ENCODE results near the gene NUP54. TPM values are rescaled to one million over a fixed set of nuclear protein-coding genes. Genes with fewer than 3 reads are reported as not detected.
A peak's percentile ranks its signal among the peaks of the same experiment; 100 is the strongest.

Gene NUP54
- total RNA-seq, 1 donor from 2014 or later, result 21.6 TPM

DNA sequence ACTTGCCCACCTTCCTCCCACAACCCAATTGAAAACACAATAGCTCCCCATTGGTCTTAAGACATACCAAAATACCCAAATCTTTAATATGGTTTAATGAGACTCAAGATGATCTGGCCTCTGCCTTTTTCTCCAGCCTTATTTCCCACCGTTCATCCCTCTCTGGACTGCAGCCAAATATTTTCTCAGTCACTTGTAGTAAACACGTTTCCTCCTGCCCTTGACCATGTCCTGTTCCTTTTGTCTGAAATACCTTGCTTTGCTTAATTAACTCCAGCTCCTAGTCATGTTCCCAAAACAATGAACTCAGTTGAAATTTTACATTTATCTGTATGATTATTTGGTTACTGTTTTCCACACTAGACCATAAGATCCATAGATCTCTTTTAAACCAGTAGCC lies 8.4 kb upstream of the NUP54 start:
- ATAC-seq, result no peak
- intact Hi-C loops (cut with DNase I), result no loop called here
- no peak for DNase-seq (ENCODE audit: missing footprints)

DNA sequence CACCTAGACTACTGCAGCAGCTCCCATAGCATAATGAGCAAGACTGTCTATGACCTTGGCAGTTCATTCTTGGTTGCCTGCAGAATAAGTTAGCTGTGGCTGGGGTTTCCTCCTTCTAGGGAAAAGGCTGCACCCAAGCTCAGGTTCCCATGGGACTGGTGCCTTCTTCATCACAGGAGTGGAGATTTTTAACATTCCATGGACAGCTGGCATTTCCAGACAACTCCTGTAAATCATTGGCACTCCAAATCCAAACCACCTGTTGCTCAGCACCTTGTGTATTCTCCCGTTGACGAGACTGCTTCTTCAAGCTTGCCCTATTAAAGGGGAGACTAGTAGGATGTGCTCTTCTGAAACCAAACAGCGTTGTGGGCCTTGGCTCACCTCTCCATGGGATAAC lies 7.8 kb upstream of the NUP54 start:
- intact Hi-C loops (cut with DNase I), result no loop called here
- no peak for ATAC-seq

DNA sequence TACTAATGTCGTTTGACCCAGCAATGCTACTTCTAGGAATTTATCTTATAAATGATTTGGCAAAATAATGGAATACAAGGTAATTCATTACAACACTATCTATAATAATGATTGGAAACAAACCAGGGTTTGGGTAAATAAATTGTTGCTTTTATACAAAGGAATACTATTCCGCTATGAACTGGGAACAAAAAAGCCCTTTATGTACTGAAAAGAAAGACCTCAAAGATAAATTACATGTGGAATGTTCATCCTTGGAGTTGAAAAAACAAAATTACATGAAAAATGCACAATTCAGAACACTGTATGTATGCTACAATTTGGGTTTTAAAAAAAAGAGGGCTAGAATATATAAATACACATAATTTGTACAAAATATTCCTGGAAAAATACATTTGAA lies 5.2 kb upstream of the NUP54 start:
- intact Hi-C loops (cut with DNase I), result no loop called here
- no peak for DNase-seq (ENCODE audit: missing footprints)
- ATAC-seq, result no peak

More for the DNA sequence above, 7.8 kb upstream of the NUP54 start:
- no peak for DNase-seq (ENCODE audit: missing footprints)

DNA sequence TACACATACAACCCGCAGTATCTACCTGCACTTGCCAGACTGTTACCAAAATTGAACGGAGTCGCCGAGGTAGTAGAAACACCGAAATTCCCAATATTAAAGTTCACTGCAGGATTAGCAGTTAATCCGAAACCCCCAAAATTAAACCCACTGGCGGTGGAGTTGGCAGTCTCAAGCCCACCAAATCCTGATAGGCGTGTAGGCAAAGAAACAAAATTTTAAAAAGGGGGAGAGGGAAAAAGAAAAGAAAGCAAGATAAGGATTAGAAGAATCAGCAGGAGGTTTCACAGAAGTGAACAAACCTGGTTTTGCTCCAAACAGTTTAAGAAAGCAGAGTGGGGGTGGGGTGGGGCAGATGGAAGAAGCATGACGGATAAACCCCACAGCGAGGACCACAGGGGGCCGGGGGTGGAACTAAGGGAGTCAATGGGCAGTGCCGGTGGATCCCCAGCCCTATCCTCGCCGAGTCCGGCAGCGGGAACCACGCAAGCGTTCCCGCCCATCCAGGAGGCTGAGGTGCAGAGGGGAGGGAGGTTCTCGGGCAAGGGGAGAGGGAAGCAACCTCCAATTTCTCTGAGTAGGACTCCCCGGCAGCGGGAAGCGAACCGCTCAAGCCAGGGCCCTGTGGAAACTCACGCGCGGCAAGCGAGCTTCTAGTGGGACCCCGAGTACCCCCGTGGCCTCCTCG lies 599 bp downstream of the NUP54 start:
- intact Hi-C loops (cut with DNase I), result loop anchor here (1.0 kb wide), 1 partner anchor 66 kb away; the partner anchor contains the start of gene SCARB2
- ATAC-seq (peak; percentile 59), DNase-seq (ENCODE audit: missing footprints) (peak; percentile 74)

DNA sequence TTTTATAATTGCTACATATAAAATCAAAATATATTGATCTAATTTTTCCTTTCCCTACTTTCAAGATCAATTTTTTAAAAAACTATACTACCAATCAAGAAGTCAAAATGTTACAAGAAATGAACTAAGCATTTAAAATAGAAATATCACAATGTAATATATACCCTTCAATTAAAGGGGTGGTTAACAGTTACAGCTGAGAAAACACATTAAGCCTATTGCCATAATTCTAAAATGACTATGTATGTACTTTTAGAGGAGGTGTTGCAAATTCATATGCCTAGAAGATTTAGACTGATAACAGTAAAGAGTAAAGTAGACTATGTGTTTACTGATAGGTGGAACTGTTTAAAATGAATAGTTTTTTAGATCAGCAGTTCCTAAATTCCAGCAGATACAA lies 3.7 kb downstream of the NUP54 start:
- intact Hi-C loops (cut with DNase I), result no loop called here
- DNase-seq (ENCODE audit: missing footprints) (no peak), ATAC-seq (no peak)

DNA sequence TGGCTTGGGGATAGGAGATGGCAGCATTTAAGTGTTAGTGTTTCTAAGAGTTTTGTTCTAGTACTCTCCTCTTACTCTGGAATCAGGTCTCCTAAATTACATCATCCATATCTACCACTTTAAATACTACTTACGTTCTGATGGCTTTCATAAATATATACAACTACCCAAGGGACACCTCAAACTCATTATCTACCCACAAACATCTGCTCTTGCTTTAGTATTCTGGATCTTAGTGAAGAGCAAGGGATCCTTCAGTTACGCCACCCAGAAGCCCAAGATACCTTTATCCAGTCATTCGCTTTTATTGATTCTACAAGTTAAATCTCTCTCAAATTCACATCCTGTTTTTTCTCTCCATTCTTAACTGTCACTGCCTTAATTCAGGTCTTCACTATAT lies 7.0 kb downstream of the NUP54 start:
- DNase-seq (ENCODE audit: missing footprints) (no peak), ATAC-seq (no peak)
- intact Hi-C loops (cut with DNase I), result no loop called here

DNA sequence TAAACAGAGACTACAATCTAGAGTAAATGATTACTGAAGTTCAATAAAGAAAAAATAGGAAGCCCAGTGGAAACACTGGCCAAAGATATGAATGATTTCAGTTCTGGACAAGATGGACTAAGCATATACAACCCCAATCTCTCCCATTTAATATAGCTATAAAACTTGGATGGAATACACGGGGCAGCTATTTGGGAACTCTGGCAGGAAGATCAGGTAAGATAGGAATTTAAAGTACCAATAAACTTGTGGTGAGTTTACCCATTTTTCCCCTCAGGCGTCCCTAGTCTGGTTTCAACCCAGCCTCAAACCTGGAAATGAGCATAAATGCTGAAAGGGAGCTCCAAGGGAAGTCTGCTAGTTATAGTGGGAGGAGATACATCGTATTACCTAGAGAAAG lies 20.4 kb downstream of the NUP54 start:
- DNase-seq (ENCODE audit: missing footprints) (no peak), ATAC-seq (no peak)
- intact Hi-C loops (cut with DNase I), result no loop called here

DNA sequence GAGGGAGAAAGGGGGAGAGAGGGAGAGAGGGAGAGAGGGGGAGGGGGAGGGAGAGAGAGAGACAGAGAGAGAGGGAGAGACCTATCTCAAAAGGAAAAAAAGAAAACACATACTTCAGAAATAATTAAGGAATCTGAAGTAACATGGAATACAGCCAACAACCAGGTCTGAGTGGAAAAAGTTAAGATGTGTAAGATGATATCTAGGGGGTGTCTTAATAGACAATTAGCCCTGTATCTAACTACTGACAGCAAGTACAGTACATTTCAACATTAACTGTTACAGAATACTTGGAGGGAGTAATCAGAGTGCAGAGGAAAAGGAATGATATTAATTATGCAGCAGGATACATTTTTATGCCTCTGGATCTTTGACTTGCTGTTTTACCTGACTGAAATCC lies 22.4 kb downstream of the NUP54 start:
- DNase-seq (ENCODE audit: missing footprints), result no peak
- ATAC-seq, result no peak
- intact Hi-C loops (cut with DNase I), result no loop called here

DNA sequence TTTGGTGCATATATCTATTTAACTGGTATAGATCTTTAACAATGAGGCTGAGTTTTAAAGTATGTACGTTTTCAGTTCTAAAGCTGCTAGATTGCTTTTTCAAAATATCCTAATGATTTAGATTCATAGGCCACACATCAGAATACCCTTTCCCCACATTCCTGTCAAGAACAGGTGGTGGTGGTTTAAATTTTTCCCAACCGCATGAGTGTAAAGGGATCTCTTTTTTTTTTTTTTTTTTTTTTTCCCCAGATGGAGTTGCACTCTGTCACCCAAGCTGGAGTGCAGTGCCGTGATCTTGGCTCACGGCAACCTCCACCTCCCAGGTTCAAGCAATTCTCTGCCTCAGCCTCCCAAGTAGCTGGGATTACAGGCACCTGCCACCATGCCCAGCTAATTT lies 28.0 kb downstream of the NUP54 start:
- ATAC-seq (no peak), DNase-seq (ENCODE audit: missing footprints) (no peak)
- intact Hi-C loops (cut with DNase I), result no loop called here

DNA sequence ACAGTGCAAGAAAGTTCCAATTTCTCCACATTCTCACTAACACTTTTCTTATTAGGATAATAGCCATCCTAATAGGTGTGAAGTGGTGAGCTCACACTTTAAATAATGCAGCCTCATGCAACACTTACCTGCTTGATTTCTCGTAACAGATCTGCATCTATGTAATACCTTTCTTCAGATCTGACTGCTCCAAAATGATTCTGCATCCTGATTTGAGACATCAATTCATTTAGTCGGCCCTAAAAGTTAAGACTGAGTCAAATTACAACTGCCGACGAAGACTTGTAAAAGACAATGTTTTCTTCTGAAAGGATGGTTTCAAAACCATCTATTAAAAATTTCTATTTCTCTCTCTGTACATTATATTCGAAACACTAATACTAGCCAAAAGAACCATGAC lies 30.7 kb downstream of the NUP54 start:
- intact Hi-C loops (cut with DNase I), result no loop called here
- ATAC-seq (no peak), DNase-seq (ENCODE audit: missing footprints) (no peak)

DNA sequence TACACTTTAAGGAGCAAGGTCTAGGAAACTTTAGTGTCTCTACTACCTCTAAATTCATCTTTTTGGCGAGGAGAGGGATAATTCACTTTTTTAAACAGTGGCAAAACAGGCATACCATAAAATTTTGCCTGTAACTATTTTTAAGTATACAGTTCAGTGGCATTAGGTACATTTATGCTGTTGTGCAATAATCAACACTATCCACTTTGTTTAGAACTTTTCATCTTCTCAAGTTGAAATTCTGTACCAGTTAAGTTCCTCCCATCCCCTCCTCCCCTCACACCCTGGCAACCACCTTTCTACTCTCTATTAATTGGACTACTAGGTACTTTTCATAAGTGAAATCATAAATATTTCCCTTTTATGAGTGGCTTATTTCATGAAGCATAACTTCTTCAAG lies 31.4 kb downstream of the NUP54 start:
- ATAC-seq (no peak), DNase-seq (ENCODE audit: missing footprints) (no peak)
- intact Hi-C loops (cut with DNase I), result no loop called here

DNA sequence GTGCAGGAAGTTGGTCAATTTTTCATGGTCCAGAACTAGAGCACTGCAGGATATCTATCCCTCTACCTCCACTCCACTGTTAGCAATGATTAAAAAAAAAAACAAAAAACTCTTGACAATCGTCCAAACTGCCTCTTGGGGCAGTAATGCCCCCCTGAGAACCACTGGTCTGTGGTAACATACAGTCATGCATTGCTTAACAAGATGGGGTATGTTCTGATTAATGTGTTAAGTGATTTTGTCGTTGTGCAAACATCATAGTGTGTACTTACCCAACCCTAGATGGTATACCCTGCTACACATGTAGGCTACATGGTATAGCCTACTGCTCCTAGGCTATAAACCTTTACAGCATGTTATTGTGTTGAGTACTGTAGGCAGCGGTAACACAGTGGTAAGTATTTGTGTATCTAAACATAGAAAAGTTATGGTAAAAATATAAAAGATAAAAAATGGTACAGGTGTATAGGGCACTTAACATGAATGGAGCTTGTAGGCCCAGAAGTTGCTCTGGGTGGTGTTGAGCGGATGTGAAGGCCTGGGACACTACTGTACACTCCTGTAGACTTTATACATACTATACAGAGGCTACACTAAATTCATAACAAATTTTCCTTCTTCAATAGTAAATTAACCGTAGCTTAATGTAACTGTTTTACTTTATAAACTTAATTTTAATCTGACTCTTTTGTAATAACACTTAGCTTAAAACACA lies 39.6 kb downstream of the NUP54 start:
- ATAC-seq (no peak), DNase-seq (ENCODE audit: missing footprints) (no peak)
- intact Hi-C loops (cut with DNase I), result no loop called here

DNA sequence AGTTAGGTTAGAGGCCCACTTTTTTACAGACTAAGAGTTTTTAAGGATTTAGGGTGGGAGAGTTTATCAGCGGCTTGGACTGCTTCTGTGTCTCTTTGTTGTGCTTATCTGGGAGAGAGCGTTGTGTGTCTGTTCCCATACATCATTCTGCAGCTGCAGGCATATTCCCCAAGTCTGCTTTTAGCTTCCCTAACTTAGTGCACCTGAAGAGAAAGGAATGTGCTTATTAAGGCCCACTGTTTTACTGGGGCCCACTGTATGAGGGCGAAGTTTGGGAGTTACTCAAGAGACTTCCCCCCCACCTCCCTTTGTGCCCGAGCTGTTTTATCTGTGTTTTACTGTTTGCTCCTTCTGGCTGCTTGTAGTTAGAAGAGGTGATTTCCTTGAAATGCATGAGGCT lies 41.8 kb downstream of the NUP54 start:
- no peak for DNase-seq (ENCODE audit: missing footprints)
- ATAC-seq, result no peak
- intact Hi-C loops (cut with DNase I), result no loop called here

DNA sequence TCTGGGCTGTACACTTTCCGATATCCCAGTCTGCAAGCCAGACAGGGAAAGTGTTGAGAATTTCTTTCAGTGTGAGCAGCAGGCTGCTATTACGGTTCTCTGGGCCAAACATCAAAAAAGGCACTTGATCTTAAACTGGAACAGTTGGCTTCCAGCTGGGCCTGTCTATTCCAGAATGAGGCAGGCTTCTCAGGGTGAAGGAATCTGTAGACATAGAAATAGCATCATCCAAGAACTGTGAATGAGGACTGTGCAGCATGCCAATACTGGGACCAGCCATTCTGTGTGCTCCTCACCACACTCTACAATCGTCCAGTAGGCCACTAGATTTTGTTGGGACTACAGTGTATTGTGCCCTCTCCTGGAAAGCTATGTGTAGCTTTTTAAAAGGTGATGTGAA lies 42.5 kb downstream of the NUP54 start:
- ATAC-seq (peak; percentile 48), DNase-seq (ENCODE audit: missing footprints) (no peak)
- intact Hi-C loops (cut with DNase I), result no loop called here

DNA sequence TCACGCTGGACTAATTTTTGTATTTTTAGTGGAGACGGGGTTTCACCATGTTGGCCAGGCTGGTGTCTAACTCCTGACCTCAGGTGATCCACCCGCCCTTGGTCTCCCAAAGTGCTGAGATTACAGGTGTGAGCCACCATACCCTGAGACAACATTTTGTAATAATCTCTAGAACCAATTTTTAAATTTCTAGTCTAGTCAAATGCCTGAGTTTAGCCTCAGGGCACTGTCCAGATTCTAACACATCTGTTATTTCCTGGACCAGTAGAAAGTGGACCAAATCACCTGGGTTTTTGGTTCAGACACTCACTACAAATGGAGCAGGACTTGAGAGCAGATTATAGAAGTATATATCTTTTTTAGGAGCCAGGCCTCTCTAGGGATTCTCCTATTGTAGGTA lies 52.1 kb downstream of the NUP54 start:
- no peak for DNase-seq (ENCODE audit: missing footprints)
- ATAC-seq, result no peak
- intact Hi-C loops (cut with DNase I), result no loop called here

DNA sequence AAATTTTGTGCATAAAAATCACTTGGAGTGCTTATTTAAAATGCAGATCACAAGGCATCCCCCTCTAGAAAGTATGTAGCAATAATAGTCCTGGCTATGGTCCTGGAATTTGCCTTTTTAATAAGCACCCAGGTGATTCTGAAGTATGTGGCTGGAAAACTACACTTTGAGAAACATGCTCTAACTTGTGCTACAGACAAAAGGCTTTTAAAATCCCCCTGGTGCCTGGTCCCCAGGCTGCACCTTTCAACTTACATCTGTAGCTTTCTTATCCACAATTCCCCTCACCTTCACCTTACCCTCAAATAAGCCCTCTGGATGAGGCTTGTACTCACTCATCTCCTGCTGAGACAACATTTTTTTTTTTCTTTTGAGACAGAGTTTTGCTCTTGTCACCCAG lies 52.6 kb downstream of the NUP54 start:
- DNase-seq (ENCODE audit: missing footprints) (no peak), ATAC-seq (no peak)
- intact Hi-C loops (cut with DNase I), result no loop called here

DNA sequence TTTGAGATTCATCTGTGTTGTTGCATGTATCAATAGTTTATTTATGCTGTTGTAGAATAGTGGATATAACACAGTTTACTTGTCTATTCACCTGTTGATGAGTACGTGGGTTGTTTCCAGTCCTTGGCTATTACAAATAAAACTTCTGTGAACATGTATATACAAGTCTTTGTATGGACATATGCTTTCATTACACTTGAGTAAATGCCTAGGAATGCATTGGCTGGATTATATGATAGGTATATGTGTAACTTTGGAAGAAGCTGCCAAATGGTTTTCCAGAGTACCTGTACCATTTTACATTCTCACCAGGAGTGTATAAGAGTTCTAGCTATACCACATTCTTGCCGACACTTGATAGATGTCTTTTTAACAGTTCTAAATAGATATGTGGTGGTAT lies 57.1 kb downstream of the NUP54 start:
- DNase-seq (ENCODE audit: missing footprints) (no peak), ATAC-seq (no peak)
- intact Hi-C loops (cut with DNase I), result no loop called here

DNA sequence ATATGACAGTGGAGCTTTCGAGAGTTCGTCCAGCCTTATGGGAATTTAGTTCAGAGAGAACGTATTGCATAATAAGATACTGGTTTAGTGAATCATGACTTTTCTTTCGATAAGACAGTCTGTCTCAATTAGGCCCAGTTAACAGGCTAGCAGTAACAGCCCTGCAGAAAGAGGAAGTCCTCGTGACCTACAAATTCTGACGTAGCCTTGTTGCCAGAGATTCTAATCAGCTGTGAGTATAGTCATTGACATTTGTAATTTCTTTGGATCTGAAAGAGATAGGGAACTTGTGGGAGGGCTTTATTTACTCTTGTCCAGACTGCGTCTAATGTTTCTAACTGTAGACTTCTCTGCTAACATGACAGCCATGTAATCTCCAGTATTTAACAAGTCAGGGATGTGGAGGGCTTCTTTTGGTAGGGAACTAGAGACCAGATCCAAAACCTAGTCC lies 57.9 kb downstream of the NUP54 start:
- peak; percentile 49 for ATAC-seq
- intact Hi-C loops (cut with DNase I), result no loop called here
- DNase-seq (ENCODE audit: missing footprints), result no peak

DNA sequence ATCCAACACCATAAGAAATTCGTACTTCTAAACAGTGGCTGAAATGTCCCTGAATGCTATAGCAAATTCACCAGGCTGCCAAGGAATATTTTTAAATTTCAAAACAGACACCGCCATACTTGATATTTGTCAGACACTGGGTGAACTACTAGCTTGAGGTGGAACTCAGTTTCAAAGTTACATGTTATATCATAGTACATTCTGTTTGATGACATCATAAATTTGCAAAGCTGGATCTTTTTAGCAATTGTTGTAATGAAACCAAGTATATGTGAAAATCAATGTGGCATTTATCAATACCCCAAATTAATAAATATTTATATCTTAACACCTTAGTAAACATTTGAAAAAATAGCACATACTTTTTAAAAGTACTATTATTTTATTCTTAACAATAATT lies 59.5 kb downstream of the NUP54 start:
- DNase-seq (ENCODE audit: missing footprints) (no peak), ATAC-seq (no peak)
- intact Hi-C loops (cut with DNase I), result loop anchor here (5.0 kb wide), 1 partner anchor 96 kb away; the partner anchor contains the start of gene SDAD1

DNA sequence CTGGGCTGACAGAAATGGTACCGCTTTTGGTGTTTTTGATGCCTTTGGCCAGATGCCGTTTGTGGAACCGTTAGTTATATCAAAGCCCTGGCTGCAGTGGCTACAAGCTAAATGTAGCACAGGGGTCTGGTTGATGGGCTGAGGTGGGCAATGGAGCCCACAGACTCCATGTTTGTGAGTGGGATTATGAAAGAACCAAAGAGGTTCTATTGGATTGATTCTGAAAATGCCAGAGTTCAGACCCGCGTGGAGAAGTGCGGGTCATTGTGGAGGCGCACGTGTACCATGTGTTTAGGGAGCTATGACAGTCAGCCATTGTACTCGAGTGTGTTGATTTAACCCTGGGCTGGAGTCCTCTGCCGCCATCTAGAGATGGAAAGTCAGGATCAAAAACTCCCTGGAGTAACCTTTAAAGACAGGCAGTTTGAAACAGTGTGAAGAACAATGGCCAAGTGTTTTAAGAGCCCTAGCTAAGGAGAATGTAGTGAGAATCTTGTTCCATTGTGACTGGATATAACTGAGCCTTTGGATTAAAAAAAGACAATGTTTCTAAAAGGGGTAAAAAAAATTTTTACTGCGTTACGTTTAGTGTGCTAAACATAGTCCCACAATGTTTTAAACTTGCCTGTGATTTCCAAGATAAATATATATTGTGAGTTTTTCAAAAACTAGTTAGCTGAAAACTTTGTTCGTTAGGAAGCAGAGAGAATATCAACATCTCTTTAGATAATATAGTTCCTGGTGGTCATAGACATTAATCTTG lies 61.0 kb downstream of the NUP54 start:
- intact Hi-C loops (cut with DNase I), result loop anchor here (5.0 kb wide), 1 partner anchor 95 kb away; the partner anchor contains the start of gene SDAD1
- DNase-seq (ENCODE audit: missing footprints) (no peak), ATAC-seq (peak; percentile 75)

Data from Right ventricle myocardium inferior (tissue), 1 donor.